GM21528 (cell line): ENCODE data around the gene ANO1.

Experiments used
- ATAC-seq: cut with Tn5 transposase; IDR thresholded peaks from one replicate; pipeline ENCODE4 v1.9.1; 2021; ENCODE audit warnings: mild to moderate bottlenecking, moderate library complexity; ENCODE audit not compliant: unreplicated experiment, low FRiP score

The ANO1 gene

DNA sequence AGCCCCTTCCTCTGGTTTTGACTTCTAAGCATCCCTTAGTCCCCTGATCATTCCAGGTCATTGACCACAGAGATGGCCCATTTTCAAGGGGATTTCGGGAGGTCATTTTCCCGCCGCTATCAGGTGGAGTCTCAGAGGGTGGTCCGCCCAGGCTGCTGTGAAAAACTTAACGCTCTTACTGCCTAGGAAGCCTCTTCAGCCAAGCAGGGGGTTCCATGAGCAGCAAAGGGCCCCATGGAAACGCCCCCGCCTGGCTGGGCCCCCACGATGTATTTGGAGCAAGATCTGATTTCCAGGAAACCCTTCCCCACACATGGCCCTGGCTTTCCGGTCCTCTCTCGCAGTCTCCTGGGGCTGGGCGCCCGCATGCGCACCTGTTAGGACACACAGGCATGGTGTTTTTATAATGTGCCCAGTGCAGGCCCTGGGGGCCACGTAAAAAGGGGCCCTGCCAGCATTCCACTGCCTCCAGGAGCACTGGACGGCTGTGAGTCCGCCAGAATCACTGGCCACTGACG lies 32.5 kb downstream of the ANO1 start:
- ATAC-seq = no peak

DNA sequence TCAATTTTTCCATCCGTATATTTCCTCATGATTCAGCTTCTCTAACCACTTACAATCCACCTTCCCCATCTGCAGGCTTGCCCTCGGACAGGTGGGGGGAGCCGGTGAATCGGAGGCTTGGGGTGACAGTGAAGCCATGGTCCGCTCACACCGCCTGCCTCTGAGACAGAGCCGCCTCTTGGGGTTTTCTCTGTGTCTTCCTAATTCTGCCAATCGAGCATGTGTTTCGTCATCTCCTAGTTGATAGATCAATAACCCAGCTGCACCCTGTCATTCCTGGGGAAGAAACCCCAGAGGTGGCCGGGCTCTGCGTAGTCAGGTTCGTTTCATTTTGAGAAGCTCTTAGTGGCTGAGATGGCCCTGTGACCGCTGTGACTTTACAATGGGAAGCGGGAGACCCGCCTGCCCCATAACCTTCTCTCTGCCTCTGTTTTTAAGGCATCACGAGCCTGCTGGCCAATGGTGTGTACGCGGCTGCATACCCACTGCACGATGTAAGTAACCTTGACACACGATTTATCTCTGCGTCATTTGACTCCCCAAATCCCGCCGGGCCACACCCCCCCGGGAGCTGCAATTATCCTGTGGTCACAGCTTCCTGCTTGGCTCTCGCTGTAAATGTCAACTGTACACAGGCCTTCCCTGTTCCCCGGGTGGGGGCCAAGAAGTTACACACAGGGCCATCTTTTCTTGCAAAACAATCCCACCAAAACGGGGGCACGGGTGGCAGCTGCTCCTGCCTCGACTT lies 33.3 kb downstream of the ANO1 start:
- no peak for ATAC-seq

DNA sequence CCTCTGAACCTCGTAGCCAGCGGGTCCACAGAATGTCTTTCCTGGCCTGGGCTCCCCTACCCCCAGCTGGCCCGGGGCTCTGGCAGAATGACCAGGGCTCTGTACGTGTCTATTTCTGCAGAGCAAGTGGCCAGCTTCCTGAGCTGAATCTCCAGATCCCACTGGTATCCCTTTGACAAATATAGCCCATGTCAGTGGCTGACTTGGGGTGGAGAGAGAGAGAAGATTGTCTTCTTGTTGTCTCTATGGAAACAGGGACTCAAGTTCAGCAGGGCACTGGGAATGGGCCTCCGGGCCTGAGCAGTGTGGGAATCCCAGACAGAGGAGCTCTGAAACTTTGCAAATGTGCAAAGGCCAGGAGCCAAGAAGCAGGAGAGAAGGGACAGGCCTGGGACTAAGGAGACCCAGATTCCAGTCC lies 33.9 kb downstream of the ANO1 start:
- no peak for ATAC-seq

DNA sequence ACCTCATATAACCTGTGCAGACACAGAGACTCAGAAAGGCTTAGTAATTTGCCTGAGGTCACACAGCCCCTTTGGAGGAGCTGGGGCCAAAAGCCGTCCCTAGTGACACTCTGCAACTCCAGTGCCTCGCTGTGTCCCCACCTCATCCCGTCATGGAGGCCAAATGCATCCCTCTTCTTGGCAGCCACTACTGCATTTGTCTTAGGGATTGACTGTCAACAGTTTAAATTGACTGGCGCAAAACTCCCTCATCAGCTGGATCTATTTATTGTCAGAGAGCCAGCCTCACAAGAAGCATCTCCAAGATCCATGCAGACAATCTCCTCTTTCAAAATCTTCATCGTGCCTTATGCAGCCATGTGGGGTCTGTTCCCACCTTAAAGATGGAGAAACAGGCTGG lies 35.7 kb downstream of the ANO1 start:
- ATAC-seq = no peak

DNA sequence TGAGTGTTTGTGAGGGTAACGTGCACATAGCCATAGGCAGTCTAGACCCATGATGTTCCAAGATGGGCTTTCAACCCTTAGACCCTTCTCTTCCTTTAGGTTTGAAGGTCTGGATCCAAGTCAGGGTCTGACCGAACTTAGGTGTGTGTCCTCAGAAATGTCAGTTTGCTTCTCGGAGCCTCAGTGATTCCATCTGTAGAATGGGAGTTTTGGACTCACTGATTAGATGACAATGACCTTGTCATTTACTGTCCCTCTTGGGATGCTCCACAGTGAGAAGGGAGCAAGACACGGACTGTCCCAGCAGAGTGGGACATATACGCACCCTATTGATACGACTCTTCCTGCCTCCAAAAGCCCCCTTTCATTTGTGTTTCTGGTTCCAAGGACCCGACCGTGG lies 37.7 kb downstream of the ANO1 start:
- no peak for ATAC-seq

DNA sequence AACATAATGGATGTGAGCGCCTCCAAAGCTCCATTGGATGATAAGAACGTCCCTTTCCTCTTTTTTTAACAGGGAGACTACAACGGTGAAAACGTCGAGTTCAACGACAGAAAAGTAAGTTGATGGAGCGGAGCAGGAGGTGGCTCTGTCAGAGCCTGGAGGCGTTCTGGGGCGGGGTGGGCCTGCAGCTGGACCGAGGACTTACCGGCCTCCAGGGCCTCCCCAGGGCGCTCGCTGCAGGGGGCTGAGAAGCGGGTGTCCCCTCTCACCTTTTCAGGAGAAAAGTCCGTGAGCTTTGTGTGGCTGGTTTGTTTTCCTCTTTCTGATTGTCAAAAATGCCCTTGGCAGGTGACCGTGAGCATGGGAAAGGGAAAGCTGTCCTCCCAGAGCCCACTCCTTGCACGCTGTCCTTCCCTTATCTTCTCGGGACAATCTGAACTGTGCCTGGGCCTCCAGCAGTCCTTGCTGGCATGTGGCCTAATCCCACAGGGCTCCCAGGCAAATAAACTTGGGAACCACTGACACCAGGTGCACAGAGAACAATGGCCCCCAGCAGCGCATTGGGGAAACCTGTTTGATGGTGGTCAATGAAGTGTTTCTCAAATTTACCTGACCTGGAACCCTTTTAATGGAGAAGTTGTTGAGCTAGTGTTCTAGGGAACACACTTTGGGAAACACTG lies 38.4 kb downstream of the ANO1 start:
- no peak for ATAC-seq

DNA sequence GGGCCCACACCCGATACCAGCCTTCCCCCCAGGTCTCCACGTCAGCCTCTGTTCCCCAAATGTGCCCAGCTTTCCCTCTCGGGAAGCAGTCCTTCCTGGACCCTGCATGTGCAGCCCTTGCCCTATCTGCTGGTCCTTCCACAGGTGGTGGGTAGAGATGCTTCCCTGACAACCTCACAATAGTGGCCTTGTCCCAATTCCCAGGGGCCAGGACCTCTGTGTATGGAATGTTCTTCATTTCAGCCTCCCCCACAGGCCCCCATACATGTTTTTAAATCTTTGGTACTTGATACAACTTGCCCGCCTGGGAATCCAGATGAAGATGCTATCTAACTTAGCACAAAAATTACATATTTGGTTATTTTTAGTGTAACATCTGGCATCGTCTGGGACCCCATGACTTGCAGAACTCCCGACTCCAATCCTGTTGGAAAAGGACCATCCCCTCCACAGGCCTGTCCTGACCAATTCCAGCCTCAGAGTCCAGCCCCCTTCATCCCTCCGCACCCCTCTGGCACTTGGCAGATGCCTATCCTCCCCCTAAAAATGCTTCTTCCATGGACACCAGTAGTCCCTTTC lies 39.5 kb downstream of the ANO1 start:
- ATAC-seq = no peak

DNA sequence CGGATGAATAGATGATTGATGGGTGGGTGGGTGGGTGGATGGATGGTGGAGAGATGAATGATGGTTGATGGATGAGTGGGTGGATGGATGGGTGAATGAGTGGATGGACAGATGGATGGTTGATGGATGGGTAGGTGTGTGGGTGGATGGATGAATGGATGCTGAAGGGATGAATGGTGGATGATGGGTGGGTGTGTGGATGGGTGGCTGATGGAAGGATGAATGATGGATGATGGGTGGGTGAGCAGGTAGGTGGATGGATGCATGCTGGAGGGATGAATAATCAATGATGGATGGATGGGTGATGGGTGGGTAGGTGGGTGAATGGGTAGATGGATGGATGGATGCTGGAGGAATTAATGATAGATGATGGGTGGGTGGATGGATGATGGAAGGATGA lies 40.5 kb downstream of the ANO1 start:
- ATAC-seq = no peak

DNA sequence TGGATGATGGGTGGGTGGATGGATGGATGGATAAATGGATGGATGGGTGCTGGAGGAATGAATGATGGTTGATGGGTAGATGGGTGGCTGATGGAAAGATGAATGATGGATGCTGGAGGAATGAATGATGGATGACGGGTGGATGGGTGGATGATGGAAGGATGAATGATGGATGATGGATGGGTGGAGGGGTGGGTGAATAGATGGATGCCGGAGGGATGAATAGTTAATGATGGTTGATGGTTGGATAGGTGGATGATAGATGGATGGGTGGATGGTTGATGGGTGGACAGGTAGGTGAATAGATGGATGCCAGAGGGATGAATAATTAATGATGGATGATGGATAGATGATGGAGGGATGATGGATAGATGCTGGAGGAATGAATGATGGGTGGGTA lies 41.4 kb downstream of the ANO1 start:
- no peak for ATAC-seq

DNA sequence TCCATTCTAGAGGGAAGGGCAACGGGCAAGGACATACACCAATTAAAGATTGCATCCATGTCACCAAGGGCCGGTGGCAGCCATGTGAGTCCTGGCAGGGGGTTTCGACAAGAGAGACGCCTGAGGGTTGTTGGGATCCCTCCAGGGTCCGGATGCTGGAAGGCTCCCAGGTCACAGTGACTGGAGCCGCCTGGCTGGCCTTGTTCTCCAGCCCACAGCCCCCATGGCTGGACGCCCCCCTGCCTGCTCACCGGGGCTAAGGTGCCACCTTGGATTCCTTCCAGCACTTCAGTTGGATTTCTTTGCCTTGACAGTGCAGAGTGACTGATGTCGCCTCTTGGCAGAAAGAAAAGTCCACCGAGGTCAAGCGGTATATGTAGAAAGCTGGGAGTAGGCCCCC lies 42.6 kb downstream of the ANO1 start:
- no peak for ATAC-seq

DNA sequence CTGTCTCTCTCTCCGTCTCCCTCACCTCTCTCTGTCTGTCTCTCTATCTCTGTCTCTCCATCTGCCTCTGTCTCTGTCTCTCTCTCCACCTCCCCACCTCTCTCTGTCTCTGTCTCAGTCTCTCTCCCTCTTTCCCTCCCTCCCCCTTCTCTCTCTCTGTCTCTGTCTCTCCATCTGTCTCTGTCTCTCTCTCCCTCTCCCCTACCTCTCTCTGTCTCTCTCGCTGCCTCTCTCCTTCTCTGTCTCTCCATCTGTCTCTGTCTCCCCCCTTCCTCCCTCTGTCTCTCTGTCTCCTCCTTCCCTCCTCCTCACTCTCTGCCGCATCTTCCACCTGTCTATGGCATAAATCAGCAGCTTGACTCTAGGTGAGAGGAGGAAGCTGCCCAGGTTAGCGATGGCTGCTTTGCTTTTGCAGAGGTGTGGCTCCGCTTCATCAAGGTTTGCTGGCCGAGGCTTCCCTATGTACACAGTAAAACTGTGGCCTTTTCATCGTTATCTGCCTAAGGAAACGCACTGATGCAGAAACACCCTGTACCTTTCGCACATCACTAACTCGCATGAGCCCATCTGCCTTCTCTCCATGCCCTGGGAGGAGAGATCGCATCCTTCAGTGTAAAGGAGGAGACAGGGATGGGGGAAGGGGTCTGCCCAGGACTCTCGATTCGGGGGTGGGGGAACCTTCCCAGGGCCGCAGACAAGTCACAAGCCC lies 44.5 kb downstream of the ANO1 start:
- ATAC-seq = no peak

DNA sequence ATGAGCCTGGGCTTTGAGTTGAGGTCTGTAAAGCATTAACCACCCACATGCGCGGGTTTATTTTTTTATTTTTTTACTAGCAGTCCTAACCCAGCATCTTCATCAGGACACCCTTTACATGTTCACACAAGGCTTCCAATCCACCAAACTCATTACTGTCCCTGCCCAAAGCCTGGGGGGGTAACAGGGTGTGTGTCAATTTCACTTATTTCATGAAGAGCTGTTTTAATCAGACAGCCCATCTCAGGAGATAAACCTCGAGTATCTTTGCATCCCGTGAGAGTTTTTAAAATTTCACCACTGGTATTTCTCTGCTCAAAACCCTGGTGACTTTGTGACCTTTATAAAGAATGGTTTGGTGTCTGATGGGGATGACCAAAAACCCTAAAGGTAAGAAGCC lies 45.6 kb downstream of the ANO1 start:
- ATAC-seq = no peak

DNA sequence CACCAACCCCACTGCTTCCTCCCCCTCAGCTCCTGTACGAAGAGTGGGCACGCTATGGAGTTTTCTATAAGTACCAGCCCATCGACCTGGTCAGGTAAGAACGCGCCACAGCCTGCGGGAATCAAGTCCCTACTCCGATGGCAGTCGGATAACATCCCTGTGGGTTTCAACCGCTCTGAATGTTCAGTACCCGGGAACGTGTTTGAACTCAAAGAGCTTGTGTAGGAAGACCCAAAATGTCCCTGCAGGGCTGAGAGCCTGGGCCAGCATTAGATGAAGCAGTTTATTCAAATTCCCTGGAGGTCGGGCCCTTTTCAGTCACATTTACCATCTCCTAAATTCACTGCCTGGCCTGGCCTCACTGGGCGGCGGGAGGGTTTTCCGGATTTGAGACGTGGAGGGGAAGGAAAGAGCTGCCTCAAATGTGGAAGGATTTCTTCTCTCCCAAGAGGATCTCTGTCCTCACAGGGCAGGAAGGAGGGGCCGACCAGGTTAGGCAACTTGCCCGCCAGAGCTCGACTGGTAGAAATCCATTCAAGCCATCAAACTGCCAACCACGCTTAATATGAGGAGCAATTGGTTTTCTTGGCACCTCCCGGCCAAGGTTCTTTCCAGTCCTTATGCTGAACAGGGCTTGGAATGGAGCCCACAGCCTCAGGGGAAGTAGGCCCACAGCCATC lies 46.3 kb downstream of the ANO1 start:
- ATAC-seq = no peak

DNA sequence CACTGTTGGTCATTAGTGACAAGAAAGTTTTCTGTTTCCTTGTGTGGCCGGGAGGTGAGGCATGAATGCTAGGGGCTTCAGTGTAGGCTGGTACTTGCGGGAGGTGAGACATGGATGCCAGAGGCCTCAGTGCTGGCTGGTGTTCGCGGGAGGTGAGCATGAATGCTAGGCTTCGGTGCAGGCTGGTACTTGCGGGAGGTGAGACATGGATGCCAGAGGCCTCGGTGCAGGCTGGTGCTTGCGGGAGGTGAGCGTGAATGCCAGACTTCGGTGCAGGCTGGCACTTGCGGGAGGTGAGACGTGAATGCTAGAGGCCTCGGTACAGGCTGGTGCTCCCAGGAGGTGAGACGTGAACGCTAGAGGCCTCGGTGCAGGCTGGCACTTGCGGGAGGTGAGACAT lies 48.4 kb downstream of the ANO1 start:
- ATAC-seq = no peak

DNA sequence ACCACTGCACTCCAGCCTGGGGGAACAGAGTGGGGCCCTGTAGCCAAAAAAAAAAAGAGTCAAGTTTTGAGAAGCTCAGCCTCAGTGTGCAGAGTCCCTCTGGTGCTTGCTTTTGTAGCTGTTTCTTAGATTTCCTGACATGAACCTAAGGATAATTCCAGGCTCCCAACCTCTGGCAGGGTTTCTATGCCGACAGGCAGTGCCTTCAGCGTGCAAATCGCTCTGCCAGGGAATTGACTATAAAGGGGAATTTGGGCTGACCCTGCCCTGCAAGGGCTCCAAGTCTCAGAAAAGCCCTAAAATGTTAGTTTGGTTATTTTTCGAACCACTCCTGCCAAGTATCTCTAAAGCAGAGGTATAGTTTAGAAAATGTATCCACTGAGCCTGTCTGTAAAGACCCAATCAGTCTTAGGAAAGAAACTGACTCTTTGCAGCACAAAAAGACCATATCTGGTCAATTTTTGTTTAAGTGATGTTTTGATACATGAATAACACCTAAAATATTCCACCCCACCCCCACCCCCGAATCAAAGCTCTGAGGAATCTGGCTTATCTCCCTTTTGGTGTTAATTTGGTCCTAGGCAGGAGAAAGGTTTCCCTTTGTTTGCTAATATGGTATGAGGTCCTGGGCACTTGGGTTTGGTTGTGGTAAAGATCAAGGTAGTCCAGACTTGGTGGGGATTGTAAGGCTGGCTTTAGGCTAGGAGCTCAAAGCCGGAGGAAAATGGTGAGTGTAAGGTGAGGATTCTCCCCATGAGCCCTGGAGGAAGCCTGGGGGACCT lies 49.7 kb downstream of the ANO1 start:
- no peak for ATAC-seq

DNA sequence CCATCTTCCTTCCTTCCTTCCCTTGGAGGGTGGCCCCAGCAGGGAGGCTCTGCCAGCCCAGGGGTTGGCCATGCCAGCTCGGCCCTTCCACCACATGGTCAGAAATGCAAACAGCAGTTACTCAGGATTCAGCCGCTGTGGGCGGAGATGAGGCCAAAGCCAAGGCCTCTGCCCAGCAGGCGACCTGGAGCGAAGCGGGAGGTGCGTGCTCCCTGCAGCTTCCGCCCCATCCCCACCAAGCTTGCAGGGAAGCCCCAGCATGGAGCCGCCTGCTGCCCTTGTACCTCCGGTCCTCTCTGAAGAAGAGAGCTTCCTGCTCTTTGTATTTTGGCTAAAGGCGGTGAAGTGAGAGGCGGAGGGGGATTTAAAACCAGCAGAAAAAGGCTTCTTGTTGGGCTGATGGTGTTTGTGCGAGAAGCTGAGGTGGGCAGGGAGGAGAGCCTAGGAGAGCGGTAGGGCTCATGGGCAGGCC lies 50.4 kb downstream of the ANO1 start:
- ATAC-seq = no peak

DNA sequence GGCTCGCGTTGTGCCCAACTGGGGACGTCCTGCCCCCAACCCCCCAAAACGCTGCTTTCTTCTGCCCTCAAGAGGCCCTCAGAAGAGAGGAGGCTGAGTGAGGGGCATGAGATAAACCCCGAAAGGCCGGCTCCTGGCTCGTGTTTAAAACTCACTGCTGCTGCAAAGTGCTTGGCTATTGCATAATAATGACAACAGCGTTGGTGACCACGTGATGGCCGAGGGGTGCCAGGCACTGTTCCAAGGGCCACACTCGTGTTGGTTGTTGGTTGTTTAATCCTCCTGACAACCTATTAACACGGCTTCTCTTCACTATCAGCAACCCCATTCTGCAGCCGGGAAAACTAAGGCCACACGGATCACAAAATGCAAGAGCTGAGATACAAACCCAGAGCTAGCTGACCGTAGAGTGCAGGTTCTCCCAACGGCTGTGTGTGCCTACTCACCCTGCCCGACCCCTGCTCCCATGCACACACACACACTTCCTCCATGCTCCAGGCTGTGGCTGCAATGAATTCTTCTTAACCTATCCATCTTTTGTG lies 51.0 kb downstream of the ANO1 start:
- ATAC-seq = no peak

DNA sequence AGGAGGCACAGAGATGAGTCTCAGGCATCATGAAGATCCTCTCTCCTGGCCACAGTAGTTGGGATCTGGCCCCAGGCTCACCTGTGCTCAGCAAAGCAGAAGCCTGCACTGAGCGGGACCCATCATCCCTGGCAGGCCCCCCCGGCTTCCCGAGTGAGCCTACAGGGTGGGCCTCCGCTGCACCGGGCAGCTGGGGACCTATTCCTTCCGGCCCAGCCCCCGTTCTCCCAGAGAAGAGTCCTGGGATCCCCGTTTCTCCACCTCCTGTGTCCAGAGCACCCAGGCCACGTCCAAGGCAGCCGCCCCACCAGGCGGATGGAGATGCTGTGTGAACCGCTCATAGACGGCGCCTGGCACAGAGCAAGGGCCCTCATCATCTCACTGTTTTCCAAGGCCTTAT lies 52.5 kb downstream of the ANO1 start:
- ATAC-seq = no peak

DNA sequence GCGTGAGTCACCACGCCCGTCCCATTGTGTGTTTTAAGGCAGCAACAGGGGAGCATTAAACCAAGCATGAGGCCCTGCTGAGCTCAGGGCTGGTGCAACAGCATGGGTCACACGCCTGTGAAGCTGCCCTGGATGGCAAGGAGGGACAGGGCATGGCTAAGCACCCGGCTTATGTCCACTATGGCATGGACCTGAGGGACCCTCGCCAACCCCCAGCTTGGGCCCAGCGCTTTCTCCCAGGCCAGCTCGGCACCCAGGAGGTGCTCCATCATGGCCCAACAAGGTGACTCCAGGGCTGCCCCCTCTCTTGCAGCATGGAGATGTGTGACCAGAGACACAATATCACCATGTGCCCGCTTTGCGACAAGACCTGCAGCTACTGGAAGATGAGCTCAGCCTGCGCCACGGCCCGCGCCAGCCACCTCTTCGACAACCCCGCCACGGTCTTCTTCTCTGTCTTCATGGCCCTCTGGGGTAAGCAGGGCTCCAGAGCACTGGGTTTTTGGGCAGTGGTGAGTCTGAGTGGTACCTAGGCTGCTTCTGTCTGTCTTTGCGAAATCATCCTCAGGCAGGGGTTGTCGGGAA lies 53.6 kb downstream of the ANO1 start:
- ATAC-seq = no peak
